ENCODE results near the gene ZFAND3. TPM values are rescaled to one million over a fixed set of nuclear protein-coding genes. Genes with fewer than 3 reads are reported as not detected.

The ZFAND3 gene
- total and polyA plus RNA-seq, 2 donors (not counting 1 experiment from before 2014, with no cell fraction given), result 13.5 to 58.3 TPM

DNA sequence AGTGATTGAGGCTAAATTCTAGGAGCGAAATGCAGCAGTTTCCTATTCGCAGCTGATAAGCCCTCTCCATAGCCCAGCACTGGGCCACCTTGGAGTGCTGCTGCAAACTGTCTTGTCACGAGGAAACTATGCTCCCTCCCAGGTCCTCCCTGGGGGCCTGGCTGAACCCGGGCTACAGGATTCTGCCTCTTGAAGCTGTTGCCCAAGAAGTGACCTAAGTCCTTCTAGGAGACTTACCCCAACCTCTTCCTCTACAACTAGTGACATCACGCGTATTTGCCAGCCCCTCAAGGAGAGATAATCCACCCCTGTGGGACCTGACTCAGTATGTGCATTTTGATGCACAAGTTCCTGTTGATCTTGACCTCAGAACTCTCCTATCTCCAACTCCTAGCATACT is 26.5 kb upstream of the ZFAND3 start:
- no peaks in the 10 kb centered on the region for H4K20me1 ChIP-seq (ENCODE audit: control insufficient read depth, insufficient read depth, low read length, poor library complexity, severe bottlenecking)
- H3K4me1 ChIP-seq (ENCODE audit: control insufficient read depth in 2 of 2, insufficient read depth in 2 of 2, low read length in 2 of 2), result peaks cover 0 to 3% of the 10 kb centered on the region in 2 donors
- no peak overlapping the region for H3K9ac ChIP-seq (ENCODE audit: low read length)
- Mint-ChIP-seq H3K27me3 (no peaks in the 10 kb centered on the region), H3K9me3 (ENCODE audit: insufficient read depth) (no peaks in the 10 kb centered on the region), H3K27ac (no peak overlapping the region), H3K4me1 (peaks cover 6% of the 10 kb centered on the region), H3K4me3 (no peak overlapping the region)
- H3K9me3 ChIP-seq (ENCODE audit: control extremely low read depth in 1 of 3, control insufficient read depth in 2 of 3, insufficient read depth in 1 of 3, low read length in 2 of 3), result no peaks in the 10 kb centered on the region
- H3K27ac ChIP-seq (ENCODE audit: low read length in 2 of 2), result no peak overlapping the region
- CTCF ChIA-PET, result interaction anchor here (1.0 to 2.2 kb wide), 3 partner anchors 219 to 778 kb away, joined by 3 to 7 read pairs (median 6); no protein-coding TSS in a partner anchor
- POLR2A ChIA-PET, result no interaction called here
- no peak overlapping the region for H2AFZ ChIP-seq (ENCODE audit: insufficient read depth, low read depth, low read length, poor library complexity, severe bottlenecking)
- no peak overlapping the region for H3K4me2 ChIP-seq (replicated peaks; ENCODE audit: low read depth, low read length, poor library complexity, severe bottlenecking)
- H3K79me2 ChIP-seq (ENCODE audit: control insufficient read depth, insufficient read depth, low read length), result no peaks in the 10 kb centered on the region
- 90% methylated on average over 6 of the region's 6 CpGs for WGBS (ENCODE audit: insufficient coverage)
- no peak overlapping the region for H3K4me3 ChIP-seq (ENCODE audit: control extremely low read depth in 1 of 5, extremely low read depth in 1 of 5, insufficient read depth in 1 of 5, low read depth in 2 of 5, low read length in 4 of 5)
- intact Hi-C loops (cut with micrococcal nuclease), result no loop called here
- TF ChIP-seq, protein P1, sequence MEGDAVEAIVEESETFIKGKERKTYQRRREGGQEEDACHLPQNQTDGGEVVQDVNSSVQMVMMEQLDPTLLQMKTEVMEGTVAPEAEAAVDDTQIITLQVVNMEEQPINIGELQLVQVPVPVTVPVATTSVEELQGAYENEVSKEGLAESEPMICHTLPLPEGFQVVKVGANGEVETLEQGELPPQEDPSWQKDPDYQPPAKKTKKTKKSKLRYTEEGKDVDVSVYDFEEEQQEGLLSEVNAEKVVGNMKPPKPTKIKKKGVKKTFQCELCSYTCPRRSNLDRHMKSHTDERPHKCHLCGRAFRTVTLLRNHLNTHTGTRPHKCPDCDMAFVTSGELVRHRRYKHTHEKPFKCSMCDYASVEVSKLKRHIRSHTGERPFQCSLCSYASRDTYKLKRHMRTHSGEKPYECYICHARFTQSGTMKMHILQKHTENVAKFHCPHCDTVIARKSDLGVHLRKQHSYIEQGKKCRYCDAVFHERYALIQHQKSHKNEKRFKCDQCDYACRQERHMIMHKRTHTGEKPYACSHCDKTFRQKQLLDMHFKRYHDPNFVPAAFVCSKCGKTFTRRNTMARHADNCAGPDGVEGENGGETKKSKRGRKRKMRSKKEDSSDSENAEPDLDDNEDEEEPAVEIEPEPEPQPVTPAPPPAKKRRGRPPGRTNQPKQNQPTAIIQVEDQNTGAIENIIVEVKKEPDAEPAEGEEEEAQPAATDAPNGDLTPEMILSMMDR (IDR thresholded peaks at IDR 0.05), result no peak
- no peak for TF ChIP-seq EZH2 (IDR thresholded peaks at IDR 0.05; ENCODE audit: borderline replicate concordance, insufficient read depth, low read depth, low read length, poor library complexity, severe bottlenecking)
- H3K36me3 ChIP-seq (replicated peaks in 1 of 2; ENCODE audit: control extremely low read depth in 1 of 2, control insufficient read depth in 1 of 2, extremely low read depth in 1 of 2, insufficient read depth in 2 of 2, low read length in 1 of 2), result no peaks in the 10 kb centered on the region
- no peak for ATAC-seq (ENCODE audit: low read depth)
- H3K27me3 ChIP-seq (replicated peaks in 1 of 4; ENCODE audit: control extremely low read depth in 1 of 4, control insufficient read depth in 3 of 4, insufficient read depth in 4 of 4, low read length in 3 of 4), result no peaks in the 10 kb centered on the region
- no peak for DNase-seq

DNA sequence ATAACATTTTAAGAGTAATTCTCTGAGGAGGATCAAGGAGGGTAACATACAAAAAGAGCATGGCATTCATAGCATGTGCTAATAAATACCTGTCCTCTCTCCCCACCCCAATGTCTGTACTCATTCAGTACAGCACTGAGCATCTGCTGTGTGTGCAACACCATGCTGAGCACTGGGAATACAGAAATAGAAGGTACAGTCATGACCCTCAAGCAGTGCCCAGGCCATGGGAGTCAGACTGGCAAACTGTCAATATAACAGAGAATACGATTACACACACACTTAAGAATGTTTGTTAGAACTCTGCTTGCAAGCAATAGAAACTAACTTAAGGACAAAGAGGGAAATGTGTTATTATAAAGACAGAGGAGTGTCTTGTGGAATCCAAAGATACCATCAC is 24.7 kb upstream of the ZFAND3 start:
- H2AFZ ChIP-seq (ENCODE audit: insufficient read depth, low read depth, low read length, poor library complexity, severe bottlenecking), result no peak overlapping the region
- no CpG with 5 or more reads among the region's 1 CpG for WGBS (ENCODE audit: insufficient coverage)
- no peaks in the 10 kb centered on the region for H3K36me3 ChIP-seq (replicated peaks in 1 of 2; ENCODE audit: control extremely low read depth in 1 of 2, control insufficient read depth in 1 of 2, extremely low read depth in 1 of 2, insufficient read depth in 2 of 2, low read length in 1 of 2)
- no peak overlapping the region for H3K27ac ChIP-seq (ENCODE audit: low read length in 2 of 2)
- H3K9me3 Mint-ChIP-seq (ENCODE audit: insufficient read depth), result no peaks in the 10 kb centered on the region
- DNase-seq (no peak), ATAC-seq (ENCODE audit: low read depth) (no peak)
- no peaks in the 10 kb centered on the region for H3K9me3 ChIP-seq (ENCODE audit: control extremely low read depth in 1 of 3, control insufficient read depth in 2 of 3, insufficient read depth in 1 of 3, low read length in 2 of 3)
- intact Hi-C loops (cut with micrococcal nuclease), result no loop called here
- no peaks in the 10 kb centered on the region for H3K27me3 ChIP-seq (replicated peaks in 1 of 4; ENCODE audit: control extremely low read depth in 1 of 4, control insufficient read depth in 3 of 4, insufficient read depth in 4 of 4, low read length in 3 of 4)
- H3K79me2 ChIP-seq (ENCODE audit: control insufficient read depth, insufficient read depth, low read length), result no peaks in the 10 kb centered on the region
- TF ChIP-seq, protein P1 (IDR thresholded peaks at IDR 0.05), result no peak
- no peak for TF ChIP-seq EZH2 (IDR thresholded peaks at IDR 0.05; ENCODE audit: borderline replicate concordance, insufficient read depth, low read depth, low read length, poor library complexity, severe bottlenecking)
- ChIA-PET POLR2A (no interaction called here), CTCF (interaction anchor here (1.4 to 2.2 kb wide), 2 partner anchors 10 to 217 kb away, joined by 4 to 7 read pairs; no protein-coding TSS in a partner anchor)
- no peaks in the 10 kb centered on the region for H3K27me3 Mint-ChIP-seq
- no peak overlapping the region for H3K27ac Mint-ChIP-seq
- H3K4me2 ChIP-seq (replicated peaks; ENCODE audit: low read depth, low read length, poor library complexity, severe bottlenecking), result no peak overlapping the region
- H3K9ac ChIP-seq (ENCODE audit: low read length), result no peak overlapping the region
- H3K4me1 Mint-ChIP-seq, result peaks cover 6% of the 10 kb centered on the region
- no peaks in the 10 kb centered on the region for H4K20me1 ChIP-seq (ENCODE audit: control insufficient read depth, insufficient read depth, low read length, poor library complexity, severe bottlenecking)
- no peak overlapping the region for H3K4me3 Mint-ChIP-seq
- H3K4me3 ChIP-seq (ENCODE audit: control extremely low read depth in 1 of 5, extremely low read depth in 1 of 5, insufficient read depth in 1 of 5, low read depth in 2 of 5, low read length in 4 of 5), result no peak overlapping the region
- peaks cover 0 to 3% of the 10 kb centered on the region in 2 donors for H3K4me1 ChIP-seq (ENCODE audit: control insufficient read depth in 2 of 2, insufficient read depth in 2 of 2, low read length in 2 of 2)
